Activated CD4-positive, alpha-beta T cell treated with anti-CD3 and anti-CD28 coated beads, Interleukin-2, Interleukin-4, amounts not matched to agents 100 ng/mL and 50 ng/mL, durations not matched to agents 16 hours and 8 hours (primary cell): ENCODE results near the gene FCHSD2.

Source experiments
- DNase-seq: peaks from one replicate; pipeline ENCODE4 v3.0.0-alpha.2; 2020; ENCODE audit warnings: low spot score

Gene FCHSD2

GRCh38 chr11:72833083-72833733, 308.9 kb downstream of the FCHSD2 start:
- DNase-seq: no peak

- no peak for DNase-seq
Measured at GRCh38 chr11:72832301-72833082, 309.6 kb downstream of the FCHSD2 start.

GRCh38 chr11:72831521-72832300, 310.4 kb downstream of the FCHSD2 start:
- peak; percentile 23 for DNase-seq

GRCh38 chr11:72829884-72830533, 312.1 kb downstream of the FCHSD2 start:
- no peak for DNase-seq

GRCh38 chr11:72829178-72829577, 312.9 kb downstream of the FCHSD2 start:
- no peak for DNase-seq

- DNase-seq: no peak
Measured at GRCh38 chr11:72828692-72829101, 313.4 kb downstream of the FCHSD2 start.

GRCh38 chr11:72828081-72828567, 314.0 kb downstream of the FCHSD2 start:
- DNase-seq: no peak

GRCh38 chr11:72827656-72828055, 314.5 kb downstream of the FCHSD2 start:
- DNase-seq: peak; percentile 39

GRCh38 chr11:72826942-72827480, 315.1 kb downstream of the FCHSD2 start:
- no peak for DNase-seq

- DNase-seq: no peak
Measured at GRCh38 chr11:72826191-72826941, 315.8 kb downstream of the FCHSD2 start.

GRCh38 chr11:72825661-72826060, 316.5 kb downstream of the FCHSD2 start:
- DNase-seq: no peak

GRCh38 chr11:72824811-72825505, 317.2 kb downstream of the FCHSD2 start:
- no peak for DNase-seq

GRCh38 chr11:72824020-72824419, 318.1 kb downstream of the FCHSD2 start:
- DNase-seq: no peak

GRCh38 chr11:72823105-72823804, 318.9 kb downstream of the FCHSD2 start:
- DNase-seq: no peak

- peak; percentile 88 for DNase-seq
Measured at GRCh38 chr11:72821920-72822799, 320.0 kb downstream of the FCHSD2 start.

- DNase-seq: no peak
Measured at GRCh38 chr11:72821221-72821919, 320.7 kb downstream of the FCHSD2 start.

GRCh38 chr11:72820439-72821139, 321.5 kb downstream of the FCHSD2 start:
- DNase-seq: no peak
